ENCODE data around the gene EDIL3. TPM values are rescaled to one million over a fixed set of nuclear protein-coding genes. Genes with fewer than 3 reads are reported as not detected.

EDIL3 gene
- total RNA-seq, 2 donors from 2014 or later: 4.6 to 5.5 TPM

- no peak for DNase-seq (ENCODE audit: low spot score)
- TF ChIP-seq CTCF (IDR thresholded peaks at IDR 0.05) (no peak), POLR2AphosphoS5 (IDR thresholded peaks at IDR 0.05) (no peak), POLR2A (IDR thresholded peaks at IDR 0.05) (no peak)
- Histone ChIP-seq H3K36me3 (no peaks in the 10 kb centered on the region), H3K4me1 (replicated peaks) (no peaks in the 10 kb centered on the region), H3K27me3 (replicated peaks; ENCODE audit: insufficient read depth) (no peaks in the 10 kb centered on the region), H3K4me3 (no peak overlapping the region), H3K9me3 (no peaks in the 10 kb centered on the region), H3K27ac (no peak overlapping the region)
- intact Hi-C loops (cut with DNase I): no loop called here
- WGBS: 88% methylated on average over 4 of the region's 4 CpGs
Observed at GRCh38 chr5:84354101-84354500, 30.6 kb downstream of the EDIL3 start.

- no peaks in the 10 kb centered on the region for H3K4me1 ChIP-seq (replicated peaks)
- H3K27ac ChIP-seq: no peak overlapping the region
- no peak for DNase-seq (ENCODE audit: low spot score)
- intact Hi-C loops (cut with DNase I): no loop called here
- no peaks in the 10 kb centered on the region for H3K9me3 ChIP-seq
- no peaks in the 10 kb centered on the region for H3K36me3 ChIP-seq
- no peak for TF ChIP-seq CTCF (IDR thresholded peaks at IDR 0.05)
- no peak for TF ChIP-seq POLR2AphosphoS5 (IDR thresholded peaks at IDR 0.05)
- TF ChIP-seq POLR2A (IDR thresholded peaks at IDR 0.05): no peak
- H3K27me3 ChIP-seq (replicated peaks; ENCODE audit: insufficient read depth): no peaks in the 10 kb centered on the region
- WGBS: 73% methylated on average over 1 of the region's 1 CpG
- no peak overlapping the region for H3K4me3 ChIP-seq
Observed at GRCh38 chr5:84344788-84345187, 39.9 kb downstream of the EDIL3 start.

GRCh38 chr5:84343171-84343570 lies 41.5 kb downstream of the EDIL3 start:
- no peak for DNase-seq (ENCODE audit: low spot score)
- H3K4me3 ChIP-seq: no peak overlapping the region
- no peaks in the 10 kb centered on the region for H3K4me1 ChIP-seq (replicated peaks)
- no peaks in the 10 kb centered on the region for H3K27me3 ChIP-seq (replicated peaks; ENCODE audit: insufficient read depth)
- H3K27ac ChIP-seq: no peak overlapping the region
- TF ChIP-seq POLR2AphosphoS5 (IDR thresholded peaks at IDR 0.05): no peak
- no peak for TF ChIP-seq CTCF (IDR thresholded peaks at IDR 0.05)
- TF ChIP-seq POLR2A (IDR thresholded peaks at IDR 0.05): no peak
- H3K36me3 ChIP-seq: no peaks in the 10 kb centered on the region
- intact Hi-C loops (cut with DNase I): no loop called here
- H3K9me3 ChIP-seq: no peaks in the 10 kb centered on the region

GRCh38 chr5:84332106-84332505 lies 52.6 kb downstream of the EDIL3 start:
- TF ChIP-seq POLR2AphosphoS5 (IDR thresholded peaks at IDR 0.05): no peak
- no peak for TF ChIP-seq POLR2A (IDR thresholded peaks at IDR 0.05)
- no peak for TF ChIP-seq CTCF (IDR thresholded peaks at IDR 0.05)
- H3K27me3 ChIP-seq (replicated peaks; ENCODE audit: insufficient read depth): no peaks in the 10 kb centered on the region
- no peak for DNase-seq (ENCODE audit: low spot score)
- H3K4me3 ChIP-seq: no peak overlapping the region
- intact Hi-C loops (cut with DNase I): no loop called here
- no peaks in the 10 kb centered on the region for H3K4me1 ChIP-seq (replicated peaks)
- 86% methylated on average over 5 of the region's 5 CpGs for WGBS
- no peaks in the 10 kb centered on the region for H3K36me3 ChIP-seq
- no peaks in the 10 kb centered on the region for H3K9me3 ChIP-seq
- no peak overlapping the region for H3K27ac ChIP-seq

- intact Hi-C loops (cut with DNase I): no loop called here
- Histone ChIP-seq H3K4me1 (replicated peaks) (no peaks in the 10 kb centered on the region), H3K4me3 (no peak overlapping the region), H3K27me3 (replicated peaks; ENCODE audit: insufficient read depth) (no peaks in the 10 kb centered on the region), H3K9me3 (no peaks in the 10 kb centered on the region), H3K27ac (no peak overlapping the region), H3K36me3 (no peaks in the 10 kb centered on the region)
- DNase-seq (ENCODE audit: low spot score): no peak
- 73% methylated on average over 3 of the region's 3 CpGs for WGBS
- TF ChIP-seq POLR2A (IDR thresholded peaks at IDR 0.05) (no peak), CTCF (IDR thresholded peaks at IDR 0.05) (no peak), POLR2AphosphoS5 (IDR thresholded peaks at IDR 0.05) (no peak)
Observed at GRCh38 chr5:84327591-84327990, 57.1 kb downstream of the EDIL3 start.

All from prostate gland (tissue), 2 donors.